Measurements from ENCODE around the gene DRG1.

DNA sequence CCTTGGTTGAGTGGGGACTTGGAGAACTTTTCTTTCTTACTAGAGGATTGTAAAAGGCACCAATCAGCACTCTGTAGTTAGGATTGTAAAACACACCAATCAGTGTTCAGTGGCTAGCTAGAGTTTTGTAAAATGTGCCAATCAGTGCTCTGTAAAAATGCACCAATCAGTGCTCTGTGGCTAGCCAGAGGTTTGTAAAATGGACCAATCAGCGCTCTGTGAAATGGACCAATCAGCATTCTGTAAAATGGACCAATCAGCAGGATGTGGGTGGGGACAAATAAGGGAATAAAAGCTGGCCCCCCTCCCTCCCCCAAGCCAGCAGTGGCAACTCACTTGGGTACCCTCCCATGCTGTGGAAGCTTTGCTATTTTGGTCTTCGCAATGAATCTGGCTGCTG lies 5.5 kb upstream of the DRG1 start:
- TF ChIP-seq, protein P1, sequence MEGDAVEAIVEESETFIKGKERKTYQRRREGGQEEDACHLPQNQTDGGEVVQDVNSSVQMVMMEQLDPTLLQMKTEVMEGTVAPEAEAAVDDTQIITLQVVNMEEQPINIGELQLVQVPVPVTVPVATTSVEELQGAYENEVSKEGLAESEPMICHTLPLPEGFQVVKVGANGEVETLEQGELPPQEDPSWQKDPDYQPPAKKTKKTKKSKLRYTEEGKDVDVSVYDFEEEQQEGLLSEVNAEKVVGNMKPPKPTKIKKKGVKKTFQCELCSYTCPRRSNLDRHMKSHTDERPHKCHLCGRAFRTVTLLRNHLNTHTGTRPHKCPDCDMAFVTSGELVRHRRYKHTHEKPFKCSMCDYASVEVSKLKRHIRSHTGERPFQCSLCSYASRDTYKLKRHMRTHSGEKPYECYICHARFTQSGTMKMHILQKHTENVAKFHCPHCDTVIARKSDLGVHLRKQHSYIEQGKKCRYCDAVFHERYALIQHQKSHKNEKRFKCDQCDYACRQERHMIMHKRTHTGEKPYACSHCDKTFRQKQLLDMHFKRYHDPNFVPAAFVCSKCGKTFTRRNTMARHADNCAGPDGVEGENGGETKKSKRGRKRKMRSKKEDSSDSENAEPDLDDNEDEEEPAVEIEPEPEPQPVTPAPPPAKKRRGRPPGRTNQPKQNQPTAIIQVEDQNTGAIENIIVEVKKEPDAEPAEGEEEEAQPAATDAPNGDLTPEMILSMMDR (IDR thresholded peaks at IDR 0.05; ENCODE audit: low read depth, low read length), result no peak
- TF ChIP-seq EZH2phosphoT487 (IDR thresholded peaks at IDR 0.05; ENCODE audit: low read depth), result no peak
